ENCODE data around the gene GPR146. TPM values are rescaled to one million over a fixed set of nuclear protein-coding genes. Genes with fewer than 3 reads are reported as not detected.

The GPR146 gene
- total and polyA plus RNA-seq, 8 donors, result 6.3 to 18.9 (median 7.9) TPM

DNA sequence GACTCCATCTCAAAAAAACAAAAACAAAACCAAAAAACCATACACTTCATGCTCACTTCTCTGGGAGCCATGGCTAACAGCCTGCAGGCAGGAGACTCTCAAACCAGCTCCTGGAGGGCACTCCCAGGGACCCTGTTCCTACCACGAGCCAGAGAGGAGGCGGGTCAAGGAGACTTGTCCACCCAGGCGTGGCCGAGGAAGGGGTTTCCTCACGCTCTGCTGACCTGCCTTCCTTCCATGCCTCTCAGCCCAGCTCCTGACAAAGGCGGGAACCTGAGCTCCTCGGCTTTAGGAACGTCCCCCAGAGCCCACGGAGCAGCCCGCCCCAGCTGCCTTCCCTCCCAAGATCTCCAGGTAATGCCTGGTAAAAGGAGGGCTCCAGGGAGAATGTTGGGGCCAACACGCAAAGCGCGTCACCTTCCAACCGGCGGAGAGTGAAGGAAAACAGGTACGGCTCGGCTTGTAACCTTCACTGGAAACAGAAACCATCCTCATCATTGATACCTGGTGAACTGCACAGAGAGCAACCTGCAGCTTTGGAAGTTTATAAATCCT is 9.5 kb downstream of the GPR146 start:
- DNase-seq, result peak in 1 of 4 donors; percentile 28

DNA sequence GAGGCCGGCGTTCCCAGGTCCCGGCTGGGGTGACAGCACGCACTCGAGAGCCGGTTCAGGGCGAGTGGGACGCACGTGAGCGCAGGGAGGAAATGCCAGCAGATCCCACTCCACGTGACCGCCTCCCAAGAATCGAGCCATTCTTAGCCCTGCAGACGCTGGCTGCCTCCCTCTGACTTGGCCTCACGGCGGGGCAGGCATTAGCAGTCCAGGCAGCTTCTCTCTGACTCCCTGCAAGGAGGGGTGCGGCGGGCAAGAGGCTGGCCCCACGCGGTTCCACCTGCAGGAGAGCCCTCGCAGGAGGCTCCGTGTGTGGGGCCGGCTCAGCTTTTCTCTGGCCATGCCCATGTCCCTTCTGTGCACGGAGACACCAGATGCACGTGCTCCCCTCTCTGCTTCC is 10.1 kb downstream of the GPR146 start:
- Histone ChIP-seq H3K27me3 (peaks cover 0 to 25% of the 10 kb centered on the region in 2 donors), H3K4me3 (no peak overlapping the region), H3K36me3 (peaks cover 0 to 14% of the 10 kb centered on the region in 2 donors), H3K27ac (peak overlapping the region; percentile 73 to 78), H3K9me3 (no peaks in the 10 kb centered on the region), H3K4me1 (peaks cover 14 to 60% of the 10 kb centered on the region in 2 donors)
- TF ChIP-seq, protein P1, sequence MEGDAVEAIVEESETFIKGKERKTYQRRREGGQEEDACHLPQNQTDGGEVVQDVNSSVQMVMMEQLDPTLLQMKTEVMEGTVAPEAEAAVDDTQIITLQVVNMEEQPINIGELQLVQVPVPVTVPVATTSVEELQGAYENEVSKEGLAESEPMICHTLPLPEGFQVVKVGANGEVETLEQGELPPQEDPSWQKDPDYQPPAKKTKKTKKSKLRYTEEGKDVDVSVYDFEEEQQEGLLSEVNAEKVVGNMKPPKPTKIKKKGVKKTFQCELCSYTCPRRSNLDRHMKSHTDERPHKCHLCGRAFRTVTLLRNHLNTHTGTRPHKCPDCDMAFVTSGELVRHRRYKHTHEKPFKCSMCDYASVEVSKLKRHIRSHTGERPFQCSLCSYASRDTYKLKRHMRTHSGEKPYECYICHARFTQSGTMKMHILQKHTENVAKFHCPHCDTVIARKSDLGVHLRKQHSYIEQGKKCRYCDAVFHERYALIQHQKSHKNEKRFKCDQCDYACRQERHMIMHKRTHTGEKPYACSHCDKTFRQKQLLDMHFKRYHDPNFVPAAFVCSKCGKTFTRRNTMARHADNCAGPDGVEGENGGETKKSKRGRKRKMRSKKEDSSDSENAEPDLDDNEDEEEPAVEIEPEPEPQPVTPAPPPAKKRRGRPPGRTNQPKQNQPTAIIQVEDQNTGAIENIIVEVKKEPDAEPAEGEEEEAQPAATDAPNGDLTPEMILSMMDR (IDR thresholded peaks at IDR 0.05), result no peak
- ATAC-seq, result peak; percentile 11
- DNase-seq, result peak in 1 of 4 donors; percentile 78
- intact Hi-C loops (cut with DNase I), result no loop called here

More for the DNA sequence above, 9.5 kb downstream of the GPR146 start:
- Histone ChIP-seq H3K9me3 (no peaks in the 10 kb centered on the region), H3K27me3 (peaks cover 0 to 25% of the 10 kb centered on the region in 2 donors), H3K36me3 (peaks cover 0 to 14% of the 10 kb centered on the region in 2 donors), H3K4me3 (no peak overlapping the region), H3K27ac (peak overlapping the region; percentile 73 to 78), H3K4me1 (peaks cover 14 to 66% of the 10 kb centered on the region in 2 donors)
- intact Hi-C loops (cut with DNase I), result no loop called here
- TF ChIP-seq, protein P1 (IDR thresholded peaks at IDR 0.05), result no peak
- no peak for ATAC-seq

DNA sequence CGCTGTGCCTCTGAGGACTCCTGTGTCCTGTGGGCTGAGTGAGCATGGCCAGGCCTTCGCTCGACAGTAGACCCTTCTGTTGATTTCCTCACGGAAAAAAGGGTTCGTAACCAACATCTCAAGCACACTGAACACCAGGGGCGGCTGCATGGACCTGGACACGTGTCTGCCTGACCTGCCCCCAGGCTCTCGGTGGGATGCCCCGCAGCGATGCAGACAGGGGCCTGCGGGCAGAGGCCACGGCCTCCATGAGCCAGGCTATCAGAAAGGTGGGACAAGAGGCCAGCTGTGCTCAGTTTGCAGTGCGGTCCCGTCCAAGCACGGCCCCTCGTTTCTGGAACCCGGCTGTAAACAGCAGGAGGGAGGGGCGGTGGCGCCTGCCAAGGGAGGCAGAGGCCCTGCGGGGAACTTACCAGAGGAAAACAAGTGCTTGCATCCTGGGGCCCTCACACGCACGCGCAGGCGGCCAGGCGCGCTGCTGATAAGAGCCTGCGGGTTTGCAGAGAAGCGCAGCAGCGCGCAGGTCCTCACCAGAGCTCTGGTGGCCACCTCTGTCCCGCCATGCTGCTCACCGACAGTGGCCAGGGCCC is 10.6 kb downstream of the GPR146 start:
- ATAC-seq, result peak; percentile 58
- H3K4me3 ChIP-seq, result peak overlapping the region; percentile 7 to 40
- peak overlapping the region; percentile 73 to 78 for H3K27ac ChIP-seq
- peak; percentile 69 to 92 (median 82) for DNase-seq
- peaks cover 0 to 14% of the 10 kb centered on the region in 2 donors for H3K36me3 ChIP-seq
- intact Hi-C loops (cut with DNase I), result no loop called here
- H3K9me3 ChIP-seq, result no peaks in the 10 kb centered on the region
- TF ChIP-seq, protein P1 (IDR thresholded peaks at IDR 0.05), result no peak
- peaks cover 0 to 25% of the 10 kb centered on the region in 2 donors for H3K27me3 ChIP-seq
- H3K4me1 ChIP-seq, result peaks cover 15 to 59% of the 10 kb centered on the region in 2 donors

DNA sequence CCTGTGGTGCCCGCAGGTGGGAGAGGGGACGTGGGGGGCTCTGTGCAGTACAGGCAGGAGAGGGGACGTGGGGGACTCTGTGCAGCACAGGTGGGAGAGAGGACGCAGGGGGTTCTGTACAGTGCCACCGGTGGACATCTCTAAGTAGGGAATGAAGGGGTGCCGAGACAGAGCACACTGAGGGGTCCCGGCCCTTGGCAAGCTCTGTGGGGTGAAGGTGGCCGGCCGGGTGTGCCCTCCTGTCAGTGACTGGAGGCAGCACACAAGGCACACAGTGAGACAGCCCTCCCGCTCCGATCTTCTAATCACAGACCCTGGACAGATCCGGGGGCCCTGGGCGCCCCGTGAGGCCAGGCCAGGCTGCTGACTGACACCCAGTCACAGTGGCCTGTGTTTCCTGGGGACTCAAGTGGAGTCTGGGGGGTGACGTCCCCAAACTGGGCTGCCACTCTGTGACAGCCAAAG is 11.2 kb downstream of the GPR146 start:
- Histone ChIP-seq H3K4me3 (peak overlapping the region; percentile 7 to 40), H3K4me1 (peaks cover 17 to 65% of the 10 kb centered on the region in 2 donors), H3K36me3 (peaks cover 0 to 14% of the 10 kb centered on the region in 2 donors), H3K9me3 (no peaks in the 10 kb centered on the region), H3K27me3 (peaks cover 0 to 30% of the 10 kb centered on the region in 2 donors), H3K27ac (peak overlapping the region; percentile 73 to 78)
- ATAC-seq (no peak), DNase-seq (peak in 1 of 4 donors; percentile 70)
- TF ChIP-seq, protein P1 (IDR thresholded peaks at IDR 0.05), result no peak
- intact Hi-C loops (cut with DNase I), result no loop called here

Data from left lung (tissue), 10 donors.